ENCODE measurements around the gene GPRC5B. TPM values are rescaled to one million over a fixed set of nuclear protein-coding genes. Genes with fewer than 3 reads are reported as not detected.
A peak's percentile ranks its signal among the peaks of the same experiment; 100 is the strongest.

The GPRC5B gene
- polyA plus RNA-seq, 1 donor: 46.8 TPM

DNA sequence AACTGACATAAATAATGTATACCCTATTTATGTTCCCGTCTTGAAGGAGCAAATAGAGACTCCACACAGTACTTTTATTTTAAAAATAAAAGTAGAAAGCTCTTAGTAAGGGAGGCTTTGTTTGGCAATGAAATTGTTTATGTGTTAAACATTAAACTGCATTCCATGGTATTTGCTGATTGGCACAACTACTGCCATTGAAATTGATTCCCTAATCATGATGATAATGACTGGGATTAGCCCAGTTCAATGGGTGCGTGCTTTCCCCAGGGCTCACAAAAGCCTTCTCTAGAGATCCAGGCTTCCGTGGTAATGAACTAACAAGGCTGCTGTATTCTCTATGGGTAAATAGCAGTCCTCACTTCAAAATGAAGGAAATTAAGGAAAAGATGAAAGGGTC is 67.5 kb downstream of the GPRC5B start:
- Histone ChIP-seq H3K4me1 (ENCODE audit: control insufficient read depth, insufficient read depth, low read length) (peaks cover 1% of the 10 kb centered on the region), H3K36me3 (ENCODE audit: control insufficient read depth, insufficient read depth, low read length) (no peaks in the 10 kb centered on the region), H3K27me3 (ENCODE audit: control insufficient read depth, insufficient read depth, low read length) (no peaks in the 10 kb centered on the region), H3K9me3 (ENCODE audit: control insufficient read depth, low read depth, low read length) (no peaks in the 10 kb centered on the region), H3K4me3 (ENCODE audit: low read length) (no peak overlapping the region), H3K27ac (ENCODE audit: low read length) (no peak overlapping the region)
- WGBS (ENCODE audit: insufficient coverage, low lambda C conversion rate): 100% methylated on average over 1 of the region's 3 CpGs
- DNase-seq: no peak

DNA sequence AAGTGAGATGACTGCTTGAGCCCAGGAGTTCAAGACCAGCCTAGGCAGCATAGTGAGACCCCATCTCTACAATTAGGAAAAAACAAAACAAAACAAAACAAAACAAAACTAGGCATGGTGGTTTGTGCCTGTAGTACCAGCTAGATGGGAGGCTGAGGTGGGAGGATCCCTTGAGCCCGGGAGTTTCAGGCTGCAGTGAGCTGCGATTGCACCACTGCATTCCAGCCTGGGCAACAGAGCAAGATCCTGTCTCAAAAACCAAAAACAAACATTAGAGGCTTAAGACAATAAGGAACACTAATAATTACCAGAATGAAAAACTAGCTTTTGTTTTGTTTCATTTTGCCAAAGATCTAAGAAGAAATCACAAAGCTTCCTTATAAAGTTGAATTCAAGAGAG is 69.2 kb downstream of the GPRC5B start:
- Histone ChIP-seq H3K9me3 (ENCODE audit: control insufficient read depth, low read depth, low read length) (no peaks in the 10 kb centered on the region), H3K27ac (ENCODE audit: low read length) (no peak overlapping the region), H3K4me1 (ENCODE audit: control insufficient read depth, insufficient read depth, low read length) (peaks cover 16% of the 10 kb centered on the region), H3K4me3 (ENCODE audit: low read length) (no peak overlapping the region), H3K27me3 (ENCODE audit: control insufficient read depth, insufficient read depth, low read length) (no peaks in the 10 kb centered on the region), H3K36me3 (ENCODE audit: control insufficient read depth, insufficient read depth, low read length) (no peaks in the 10 kb centered on the region)
- WGBS (ENCODE audit: insufficient coverage, low lambda C conversion rate): no CpG with 5 or more reads among the region's 2 CpGs
- no peak for DNase-seq

- no peak overlapping the region for H3K27ac ChIP-seq (ENCODE audit: low read length)
- DNase-seq: no peak
- no peaks in the 10 kb centered on the region for H3K27me3 ChIP-seq (ENCODE audit: control insufficient read depth, insufficient read depth, low read length)
- no peaks in the 10 kb centered on the region for H3K36me3 ChIP-seq (ENCODE audit: control insufficient read depth, insufficient read depth, low read length)
- no peak overlapping the region for H3K4me3 ChIP-seq (ENCODE audit: low read length)
- H3K9me3 ChIP-seq (ENCODE audit: control insufficient read depth, low read depth, low read length): no peaks in the 10 kb centered on the region
- H3K4me1 ChIP-seq (ENCODE audit: control insufficient read depth, insufficient read depth, low read length): peaks cover 32% of the 10 kb centered on the region
Measured at GRCh38 chr16:19812986-19813385, 71.7 kb downstream of the GPRC5B start.

- Histone ChIP-seq H3K4me3 (ENCODE audit: low read length) (no peak overlapping the region), H3K9me3 (ENCODE audit: control insufficient read depth, low read depth, low read length) (peaks cover 1% of the 10 kb centered on the region), H3K27me3 (ENCODE audit: control insufficient read depth, insufficient read depth, low read length) (no peaks in the 10 kb centered on the region), H3K36me3 (ENCODE audit: control insufficient read depth, insufficient read depth, low read length) (no peaks in the 10 kb centered on the region), H3K27ac (ENCODE audit: low read length) (peak overlapping the region; percentile 40), H3K4me1 (ENCODE audit: control insufficient read depth, insufficient read depth, low read length) (peaks cover 39% of the 10 kb centered on the region)
- DNase-seq: peak; percentile 47 to 58
- WGBS (ENCODE audit: insufficient coverage, low lambda C conversion rate): 0% methylated on average over 1 of the region's 13 CpGs
Measured at GRCh38 chr16:19810817-19811731, 73.6 kb downstream of the GPRC5B start.

DNA sequence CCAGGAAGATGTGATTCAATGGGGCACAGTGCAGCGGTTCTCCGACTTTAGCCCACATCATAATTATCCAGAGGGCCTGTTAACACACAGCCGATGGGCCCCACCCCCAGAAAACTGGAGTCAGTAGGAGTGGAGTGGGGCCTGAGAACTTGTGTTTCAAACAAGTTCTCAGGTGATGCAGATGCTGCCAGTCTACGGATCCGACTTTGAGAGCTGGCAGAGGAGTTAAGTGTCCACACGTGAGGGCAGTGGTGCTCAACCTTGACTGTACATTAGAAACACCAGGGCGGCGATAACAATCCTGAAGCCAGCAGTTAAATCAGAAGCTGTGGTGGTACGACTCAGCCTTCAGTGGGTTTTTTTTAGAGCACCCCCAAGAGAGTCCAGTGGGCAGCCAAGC is 75.0 kb downstream of the GPRC5B start:
- peaks cover 10% of the 10 kb centered on the region for H3K9me3 ChIP-seq (ENCODE audit: control insufficient read depth, low read depth, low read length)
- no peaks in the 10 kb centered on the region for H3K27me3 ChIP-seq (ENCODE audit: control insufficient read depth, insufficient read depth, low read length)
- no CpG with 5 or more reads among the region's 9 CpGs for WGBS (ENCODE audit: insufficient coverage, low lambda C conversion rate)
- H3K4me1 ChIP-seq (ENCODE audit: control insufficient read depth, insufficient read depth, low read length): peaks cover 39% of the 10 kb centered on the region
- H3K36me3 ChIP-seq (ENCODE audit: control insufficient read depth, insufficient read depth, low read length): no peaks in the 10 kb centered on the region
- peak overlapping the region; percentile 91 for H3K27ac ChIP-seq (ENCODE audit: low read length)
- DNase-seq: no peak
- H3K4me3 ChIP-seq (ENCODE audit: low read length): no peak overlapping the region

- H3K4me1 ChIP-seq (ENCODE audit: control insufficient read depth, insufficient read depth, low read length): peaks cover 42% of the 10 kb centered on the region
- no CpG with 5 or more reads among the region's 4 CpGs for WGBS (ENCODE audit: insufficient coverage, low lambda C conversion rate)
- peaks cover 10% of the 10 kb centered on the region for H3K9me3 ChIP-seq (ENCODE audit: control insufficient read depth, low read depth, low read length)
- peak; percentile 52 to 80 for DNase-seq
- no peaks in the 10 kb centered on the region for H3K36me3 ChIP-seq (ENCODE audit: control insufficient read depth, insufficient read depth, low read length)
- peak overlapping the region; percentile 91 for H3K27ac ChIP-seq (ENCODE audit: low read length)
- H3K4me3 ChIP-seq (ENCODE audit: low read length): no peak overlapping the region
- H3K27me3 ChIP-seq (ENCODE audit: control insufficient read depth, insufficient read depth, low read length): no peaks in the 10 kb centered on the region
Measured at GRCh38 chr16:19809121-19809635, 75.5 kb downstream of the GPRC5B start.

- no peak overlapping the region for H3K4me3 ChIP-seq (ENCODE audit: low read length)
- H3K4me1 ChIP-seq (ENCODE audit: control insufficient read depth, insufficient read depth, low read length): peaks cover 42% of the 10 kb centered on the region
- 0% methylated on average over 1 of the region's 5 CpGs for WGBS (ENCODE audit: insufficient coverage, low lambda C conversion rate)
- H3K27me3 ChIP-seq (ENCODE audit: control insufficient read depth, insufficient read depth, low read length): no peaks in the 10 kb centered on the region
- no peaks in the 10 kb centered on the region for H3K36me3 ChIP-seq (ENCODE audit: control insufficient read depth, insufficient read depth, low read length)
- peak overlapping the region; percentile 95 for H3K27ac ChIP-seq (ENCODE audit: low read length)
- H3K9me3 ChIP-seq (ENCODE audit: control insufficient read depth, low read depth, low read length): peaks cover 10% of the 10 kb centered on the region
- DNase-seq: peak; percentile 90 to 96
Measured at GRCh38 chr16:19808061-19808641, 76.5 kb downstream of the GPRC5B start.

Other genes with a start within 250 kb of the GPRC5B start
- 28.0 TPM for gene KNOP1, start 166.6 kb downstream of the GPRC5B start, polyA plus RNA-seq
- 14.0 TPM for gene IQCK, start 166.6 kb downstream of the GPRC5B start, polyA plus RNA-seq
- gene GPR139, start 189.0 kb upstream of the GPRC5B start, polyA plus RNA-seq: 0.07 TPM

Measured in large intestine (tissue), 3 donors.